H1 (cell line): ENCODE measurements around the gene PTPN18. TPM values are rescaled to one million over a fixed set of nuclear protein-coding genes. Genes with fewer than 3 reads are reported as not detected.

ENCODE experiments used
- polyA plus RNA-seq, 7 experiments: library from polyadenylated mRNA; depleted of rRNA in 3 of 7; stranded (reverse) in 5 of 7; unstranded in 2 of 7; fragments of >200 nt in 5 of 7; fragments of 200-250 nt in 2 of 7; gene quantifications; 1 replicate in 5 of 7; 2 replicates in 1 of 7; 4 replicates in 1 of 7; pipeline versions ENCODE4 v1.2.1 to v1.2.3, GENCODE V29; 2011 to 2013; ENCODE audit warnings: missing spikeins in 2 of 7, mixed read lengths in 2 of 7
- small RNA-seq: library from polyadenylated mRNA; stranded (forward); fragments of <200 nt; extraction: miRNeasy Mini kit (QIAGEN cat#:217004); gene quantifications from one replicate; pipeline ENCODE3, GENCODE V24; 2013; ENCODE audit not compliant: insufficient read depth
- total RNA-seq: library from RNA; stranded (reverse); fragmentation: NEBNext Ultra II Directional; extraction: Animal tissue kit (Norgen Biotek cat#: 25700); gene quantifications from 2 replicates; pipeline ENCODE4 v1.2.1, GENCODE V29; 2021

PTPN18 gene
- total and polyA plus RNA-seq, 2 of the 8 experiments (the other 6 are each of a cell fraction or from before 2014, with no cell fraction given), result 13.2 to 14.7 TPM

Small RNAs within 50 kb of the gene (small RNA-seq; reads per million reads assigned to genes)
- not detected for gene AC132479.1

Other genes starting within 250 kb of the PTPN18 start
- 0.15 and 0.24 TPM in 2 replicates for gene POTEF, start 226.8 kb upstream of the PTPN18 start, total RNA-seq
- gene POTEF, start 226.8 kb upstream of the PTPN18 start, polyA plus RNA-seq (2011; rRNA removed), result 0.36 and 0.60 TPM in 2 replicates
- 4.3 and 6.7 TPM in 2 replicates for gene CCDC74B, start 210.9 kb upstream of the PTPN18 start, total RNA-seq
- 6.4 and 8.1 TPM in 2 replicates for gene CCDC74B, start 210.9 kb upstream of the PTPN18 start, polyA plus RNA-seq (2011; rRNA removed)
- gene SMPD4, start 174.5 kb upstream of the PTPN18 start, total RNA-seq, result 96.3 and 102 TPM in 2 replicates
- gene SMPD4, start 174.5 kb upstream of the PTPN18 start, polyA plus RNA-seq (2011; rRNA removed), result 106 and 155 TPM in 2 replicates
- 151 and 167 TPM in 2 replicates for gene MZT2B, start 173.8 kb upstream of the PTPN18 start, total RNA-seq
- 90.3 and 138 TPM in 2 replicates for gene MZT2B, start 173.8 kb upstream of the PTPN18 start, polyA plus RNA-seq (2011; rRNA removed)
- not detected in 2 replicates for gene TUBA3E, start 157.6 kb upstream of the PTPN18 start, total RNA-seq
- not detected in 2 replicates for gene TUBA3E, start 157.6 kb upstream of the PTPN18 start, polyA plus RNA-seq (2011; rRNA removed)
- 93.7 and 96.8 TPM in 2 replicates for gene IMP4, start 13.2 kb upstream of the PTPN18 start, total RNA-seq
- 194 and 247 TPM in 2 replicates for gene IMP4, start 13.2 kb upstream of the PTPN18 start, polyA plus RNA-seq (2011; rRNA removed)
- 0.19 and 0.20 TPM in 2 replicates for gene POTEI, start 153.3 kb downstream of the PTPN18 start, total RNA-seq
- gene POTEI, start 153.3 kb downstream of the PTPN18 start, polyA plus RNA-seq (2011; rRNA removed), result 0.19 and 0.20 TPM in 2 replicates
- gene CFC1B, start 165.2 kb downstream of the PTPN18 start, total RNA-seq, result not detected in 2 replicates
- gene CFC1B, start 165.2 kb downstream of the PTPN18 start, polyA plus RNA-seq (2011; rRNA removed), result 0.11 TPM in 1 of 2 replicates, not detected in the other
- gene CFC1, start 243.5 kb downstream of the PTPN18 start, total RNA-seq, result 0.31 TPM in 1 of 2 replicates, not detected in the other
- gene CFC1, start 243.5 kb downstream of the PTPN18 start, polyA plus RNA-seq (2011; rRNA removed), result 0.14 and 0.49 TPM in 2 replicates